HEK293 (cell line): Measurements from ENCODE around the gene RNF135.

Experiments
- CTCF ChIA-PET: fragments of 350-600 bp; formaldehyde crosslinking; extraction: SDS; loops from one replicate; lab custom pipeline; 2021; ENCODE audit warnings: antibody characterized with exemption; lab: Yijun Ruan, JAX
- POLR2A ChIA-PET: fragments of 300-600 bp; formaldehyde crosslinking; extraction: SDS; loops from one replicate; lab custom pipeline; 2020; ENCODE audit warnings: antibody characterized with exemption, inconsistent platforms; lab: Yijun Ruan, JAX
- H3K27ac ChIP-seq: fragments of 200-500 bp; sonication (Bioruptor generic); 2 replicates; pipeline ENCODE4 v1.5.1; 2014; ENCODE audit warnings: low read depth, low read length, control low read depth, inconsistent platforms; ENCODE audit errors: extremely low read depth
- H3K36me3 ChIP-seq, 2 experiments: fragments of 200-500 bp in 1 of 2; sonication (Bioruptor generic) in 1 of 2; 1 replicate in 1 of 2; 2 replicates in 1 of 2; pipeline ENCODE4 v1.5.1; 2014 to 2017; ENCODE audit warnings: inconsistent platforms in 2 of 2, low read length in 2 of 2; ENCODE audit not compliant: control insufficient read depth in 2 of 2, insufficient read depth in 1 of 2
- H3K4me1 ChIP-seq: fragments of 200-500 bp; sonication (Bioruptor generic); 2 replicates; pipeline ENCODE4 v1.5.1; 2014; ENCODE audit warnings: mild to moderate bottlenecking, low read length, inconsistent platforms; ENCODE audit not compliant: control insufficient read depth, insufficient read depth
- H3K4me3 ChIP-seq: 2 replicates; pipeline ENCODE4 v1.5.1; 2011; ENCODE audit warnings: low read depth, mild to moderate bottlenecking, control low read depth, low read length, moderate library complexity
- H3K9me3 ChIP-seq: fragments of 200-500 bp; sonication (Bioruptor generic); 2 replicates; pipeline ENCODE4 v1.5.1; 2014; ENCODE audit warnings: low read depth, low read length, inconsistent platforms; ENCODE audit not compliant: control insufficient read depth, insufficient read depth
- BCL11A ChIP-seq: fragments of 450-650 bp; formaldehyde crosslinking; IDR thresholded peaks from 2 replicates; pipeline ENCODE4 v1.5.1; 2016; ENCODE audit warnings: low read depth, missing biosample characterization, missing genetic modification characterization
- KLF1 ChIP-seq: fragments of 450-650 bp; formaldehyde crosslinking; IDR thresholded peaks from 2 replicates; pipeline ENCODE4 v1.5.1; 2016; ENCODE audit warnings: missing biosample characterization, missing genetic modification characterization
- OVOL3 ChIP-seq: fragments of 450-650 bp; formaldehyde crosslinking; IDR thresholded peaks from 2 replicates; pipeline ENCODE4 v1.5.1; 2016; ENCODE audit warnings: missing biosample characterization, missing genetic modification characterization
- SALL2 ChIP-seq: fragments of 450-650 bp; formaldehyde crosslinking; IDR thresholded peaks from 2 replicates; pipeline ENCODE4 v1.5.0; 2017; ENCODE audit warnings: missing biosample characterization, mild to moderate bottlenecking, missing genetic modification characterization, borderline replicate concordance
- SCRT2 ChIP-seq: fragments of 450-650 bp; formaldehyde crosslinking; IDR thresholded peaks from 2 replicates; pipeline ENCODE4 v1.5.1; 2016; ENCODE audit warnings: missing biosample characterization, missing genetic modification characterization
- YY1 ChIP-seq: fragments of 450-650 bp; formaldehyde crosslinking; IDR thresholded peaks from 2 replicates; pipeline ENCODE4 v1.5.1; 2018; ENCODE audit warnings: missing biosample characterization, missing genetic modification characterization
- ZBTB8A ChIP-seq: fragments of 450-650 bp; formaldehyde crosslinking; IDR thresholded peaks from 2 replicates; pipeline ENCODE4 v1.5.1; 2016; ENCODE audit warnings: missing biosample characterization, missing genetic modification characterization
- ZFP37 ChIP-seq: fragments of 450-650 bp; formaldehyde crosslinking; IDR thresholded peaks from 2 replicates; pipeline ENCODE4 v1.5.1; 2016; ENCODE audit warnings: missing biosample characterization, missing genetic modification characterization
- ZNF146 ChIP-seq: fragments of 450-650 bp; formaldehyde crosslinking; IDR thresholded peaks from 2 replicates; pipeline ENCODE4 v1.5.1; 2016; ENCODE audit warnings: missing biosample characterization, missing genetic modification characterization
- ZNF175 ChIP-seq: fragments of 450-650 bp; formaldehyde crosslinking; IDR thresholded peaks from 2 replicates; pipeline ENCODE4 v1.5.1; 2016; ENCODE audit warnings: missing biosample characterization, missing genetic modification characterization
- ZNF184 ChIP-seq: fragments of 450-650 bp; IDR thresholded peaks from 2 replicates; pipeline ENCODE4 v1.5.1; 2018; ENCODE audit warnings: missing biosample characterization, mild to moderate bottlenecking, missing genetic modification characterization
- ZNF266 ChIP-seq: fragments of 450-650 bp; formaldehyde crosslinking; IDR thresholded peaks from 2 replicates; pipeline ENCODE4 v1.5.1; 2016; ENCODE audit warnings: missing biosample characterization, missing genetic modification characterization, low read depth
- ZNF391 ChIP-seq: fragments of 450-650 bp; formaldehyde crosslinking; IDR thresholded peaks from 2 replicates; pipeline ENCODE4 v1.5.1; 2016; ENCODE audit warnings: low read depth, missing biosample characterization, missing genetic modification characterization, borderline replicate concordance
- ZNF48 ChIP-seq: fragments of 450-650 bp; formaldehyde crosslinking; IDR thresholded peaks from 2 replicates; pipeline ENCODE4 v1.5.1; 2016; ENCODE audit warnings: missing biosample characterization, missing genetic modification characterization
- ZNF530 ChIP-seq: fragments of 450-650 bp; formaldehyde crosslinking; IDR thresholded peaks from 2 replicates; pipeline ENCODE4 v1.5.1; 2016; ENCODE audit warnings: low read depth, missing biosample characterization, missing genetic modification characterization
- ZNF623 ChIP-seq: fragments of 450-650 bp; formaldehyde crosslinking; IDR thresholded peaks from 2 replicates; pipeline ENCODE4 v1.5.1; 2016; ENCODE audit warnings: missing biosample characterization, missing genetic modification characterization
- ZNF624 ChIP-seq: fragments of 450-650 bp; formaldehyde crosslinking; IDR thresholded peaks from 2 replicates; pipeline ENCODE4 v1.5.1; 2017; ENCODE audit warnings: missing biosample characterization, missing genetic modification characterization
- ZNF785 ChIP-seq: fragments of 450-650 bp; formaldehyde crosslinking; IDR thresholded peaks from 2 replicates; pipeline ENCODE4 v1.5.1; 2016; ENCODE audit warnings: missing biosample characterization, missing genetic modification characterization
- ZNF791 ChIP-seq: fragments of 450-650 bp; formaldehyde crosslinking; IDR thresholded peaks from 2 replicates; pipeline ENCODE4 v1.5.1; 2016; ENCODE audit warnings: missing biosample characterization, missing genetic modification characterization
- ZNF792 ChIP-seq: fragments of 450-650 bp; formaldehyde crosslinking; IDR thresholded peaks from 2 replicates; pipeline ENCODE4 v1.5.1; 2016; ENCODE audit warnings: missing biosample characterization, missing genetic modification characterization
- ZNF837 ChIP-seq: fragments of 450-650 bp; formaldehyde crosslinking; IDR thresholded peaks from 2 replicates; pipeline ENCODE4 v1.5.1; 2016; ENCODE audit warnings: missing biosample characterization, missing genetic modification characterization
- ZNF843 ChIP-seq: fragments of 450-650 bp; formaldehyde crosslinking; IDR thresholded peaks from 2 replicates; pipeline ENCODE4 v1.5.1; 2016; ENCODE audit warnings: missing biosample characterization, missing genetic modification characterization
- ZSCAN23 ChIP-seq: fragments of 450-650 bp; formaldehyde crosslinking; IDR thresholded peaks from 2 replicates; pipeline ENCODE4 v1.5.1; 2016; ENCODE audit warnings: missing biosample characterization, missing genetic modification characterization
- TF ChIP-seq, protein P1 (sequence below): fragments of 450-650 bp; formaldehyde crosslinking; IDR thresholded peaks from 2 replicates; pipeline ENCODE4 v1.5.1; 2016; ENCODE audit warnings: missing biosample characterization, missing genetic modification characterization

Gene RNF135

DNA sequence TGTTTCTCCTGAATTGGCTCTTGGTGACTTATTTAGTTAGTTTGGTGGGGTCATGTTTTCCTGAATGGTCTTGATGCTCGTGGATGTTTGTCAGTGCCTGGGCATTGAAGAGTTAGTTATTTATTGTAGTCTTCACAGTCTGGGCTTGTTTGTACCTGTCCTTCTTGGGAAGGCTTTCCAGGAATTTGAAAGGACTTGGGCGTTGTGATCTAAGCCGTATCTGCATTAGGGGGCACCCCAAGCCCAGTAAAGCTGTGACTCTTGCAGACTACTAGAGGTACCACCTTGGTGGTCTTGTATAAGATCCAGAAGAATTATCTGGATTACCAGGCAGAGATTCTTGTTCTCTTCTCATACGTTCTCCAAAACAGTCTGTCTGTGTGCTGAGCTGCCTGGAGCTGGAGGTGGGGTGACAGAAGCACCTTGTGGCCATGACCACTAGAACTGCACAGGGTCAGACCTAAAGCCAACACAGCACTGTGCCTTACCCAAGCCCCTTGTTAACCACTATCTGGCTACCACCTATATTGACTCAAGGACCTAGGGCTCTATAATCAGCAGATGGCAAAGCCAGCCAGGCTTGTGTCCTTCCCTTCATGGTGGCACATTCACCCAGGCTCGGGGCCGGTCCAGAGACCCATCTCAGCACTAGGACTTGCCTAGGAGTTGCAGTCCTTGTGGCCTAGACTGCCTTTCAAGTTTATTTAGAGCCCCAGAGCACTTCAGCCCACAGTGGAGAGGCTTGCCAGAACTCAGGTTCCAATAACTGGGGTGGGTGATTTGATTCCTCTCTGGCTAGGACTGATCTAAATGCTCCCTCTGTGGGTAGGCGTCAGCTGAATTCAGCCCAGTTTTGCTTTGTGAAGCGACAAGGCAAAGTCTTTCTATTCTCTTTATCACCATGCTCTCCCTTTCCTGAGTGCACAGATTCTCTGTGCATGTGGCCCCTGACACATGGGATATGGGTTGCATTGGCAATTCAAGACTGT is 11.0 kb downstream of the RNF135 start (continued):
- no peak for TF ChIP-seq SALL2 (tag by site-specific recombination)
- no peak for TF ChIP-seq ZNF837 (tag by site-specific recombination)
- TF ChIP-seq ZNF184 (tag by site-specific recombination) = no peak

DNA sequence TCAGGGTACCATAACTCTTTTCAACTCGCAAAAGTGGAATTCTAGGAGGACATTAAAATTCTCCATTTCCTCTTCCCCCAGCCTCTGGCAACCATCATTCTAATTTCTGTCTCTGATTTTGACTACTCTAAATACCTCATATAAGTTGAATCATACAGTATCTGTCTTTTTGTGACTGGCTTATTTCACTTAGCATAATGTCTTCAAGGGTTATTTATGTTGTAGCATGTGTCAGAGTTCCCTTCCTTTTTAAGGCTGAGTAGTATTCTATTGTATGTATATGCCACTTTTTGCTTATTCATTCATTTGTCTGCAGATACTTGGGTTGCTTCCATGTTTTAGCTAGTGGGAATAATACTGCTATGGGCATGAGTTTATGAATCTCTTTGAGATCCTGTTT is 12.0 kb downstream of the RNF135 start:
- Histone ChIP-seq H3K4me1 (no peaks in the 10 kb centered on the region), H3K27ac (no peak overlapping the region), H3K9me3 (no peaks in the 10 kb centered on the region), H3K4me3 (no peak overlapping the region), H3K36me3 (peaks cover 0 to 23% of the 10 kb centered on the region in 2 experiments; a peak in 2 of 3 replicates)
- POLR2A ChIA-PET = no interaction called here
- TF ChIP-seq ZNF146 (tag by site-specific recombination) = peak; percentile 63
- no peak for TF ChIP-seq ZSCAN23 (tag by site-specific recombination)
- CTCF ChIA-PET = no interaction called here

DNA sequence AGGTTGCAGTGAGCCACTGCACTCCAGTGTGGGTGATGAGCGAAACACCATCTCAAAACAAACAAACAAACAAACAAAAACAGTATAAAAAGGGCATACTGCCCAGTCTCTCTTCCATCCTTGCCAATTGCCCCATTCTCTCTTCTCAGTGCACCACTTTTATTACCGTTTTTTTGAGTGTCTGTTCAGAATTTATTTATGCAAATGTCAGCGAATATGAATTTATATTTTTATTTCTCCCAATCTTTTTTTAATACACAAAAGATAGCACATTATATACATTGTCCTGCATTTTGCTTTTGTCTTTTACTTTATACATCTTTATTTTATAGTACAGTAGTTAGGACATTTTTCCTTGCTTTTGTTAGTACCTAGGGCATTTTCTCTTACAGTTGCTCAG is 19.6 kb downstream of the RNF135 start:
- Histone ChIP-seq H3K4me3 (no peak overlapping the region), H3K9me3 (no peaks in the 10 kb centered on the region), H3K4me1 (no peaks in the 10 kb centered on the region), H3K36me3 (peaks cover 19 to 26% of the 10 kb centered on the region in 2 experiments; a peak in 2 of 3 replicates), H3K27ac (no peak overlapping the region)
- POLR2A ChIA-PET = no interaction called here
- TF ChIP-seq ZNF623 = no peak
- TF ChIP-seq ZNF175 (tag by site-specific recombination) = no peak
- no peak for TF ChIP-seq ZNF48 (tag by site-specific recombination)
- TF ChIP-seq ZNF785 (tag by site-specific recombination) = no peak
- no peak for TF ChIP-seq BCL11A (tag by site-specific recombination)
- TF ChIP-seq, protein P1, sequence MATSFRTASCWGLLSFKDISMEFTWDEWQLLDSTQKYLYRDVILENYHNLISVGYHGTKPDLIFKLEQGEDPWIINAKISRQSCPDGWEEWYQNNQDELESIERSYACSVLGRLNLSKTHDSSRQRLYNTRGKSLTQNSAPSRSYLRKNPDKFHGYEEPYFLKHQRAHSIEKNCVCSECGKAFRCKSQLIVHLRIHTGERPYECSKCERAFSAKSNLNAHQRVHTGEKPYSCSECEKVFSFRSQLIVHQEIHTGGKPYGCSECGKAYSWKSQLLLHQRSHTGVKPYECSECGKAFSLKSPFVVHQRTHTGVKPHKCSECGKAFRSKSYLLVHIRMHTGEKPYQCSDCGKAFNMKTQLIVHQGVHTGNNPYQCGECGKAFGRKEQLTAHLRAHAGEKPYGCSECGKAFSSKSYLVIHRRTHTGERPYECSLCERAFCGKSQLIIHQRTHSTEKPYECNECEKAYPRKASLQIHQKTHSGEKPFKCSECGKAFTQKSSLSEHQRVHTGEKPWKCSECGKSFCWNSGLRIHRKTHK = no peak
- TF ChIP-seq ZBTB8A = no peak
- TF ChIP-seq ZSCAN23 (tag by site-specific recombination) = no peak
- no peak for TF ChIP-seq ZNF624
- TF ChIP-seq ZFP37 (tag by site-specific recombination) = no peak
- TF ChIP-seq ZNF530 = no peak
- no peak for TF ChIP-seq SCRT2
- no peak for TF ChIP-seq KLF1 (tag by site-specific recombination)
- no peak for TF ChIP-seq ZNF792 (tag by site-specific recombination)
- no peak for TF ChIP-seq YY1 (tag by site-specific recombination)
- TF ChIP-seq ZNF391 (tag by site-specific recombination) = no peak
- no peak for TF ChIP-seq OVOL3 (tag by site-specific recombination)
- no peak for TF ChIP-seq ZNF266 (tag by site-specific recombination)
- no peak for TF ChIP-seq ZNF843 (tag by site-specific recombination)
- no peak for TF ChIP-seq ZNF791 (tag by site-specific recombination)
- CTCF ChIA-PET = no interaction called here
